Activated naive CD8-positive, alpha-beta T cell treated with anti-CD3 and anti-CD28 coated beads for 36 hours (primary cell): ENCODE data around the gene HTR3A. TPM values are rescaled to one million over a fixed set of nuclear protein-coding genes. Genes with fewer than 3 reads are reported as not detected.

Source experiments
- DNase-seq: peaks from one replicate; pipeline ENCODE4 v3.0.0; 2021
- H3K27ac Mint-ChIP-seq: one replicate; pipeline ENCODE4 v1.8.0; 2022; ENCODE audit warnings: mild to moderate bottlenecking, moderate library complexity, mixed read lengths
- H3K27me3 Mint-ChIP-seq: one replicate; pipeline ENCODE4 v1.8.0; 2022; ENCODE audit warnings: mild to moderate bottlenecking, mixed read lengths
- H3K36me3 Mint-ChIP-seq: one replicate; pipeline ENCODE4 v1.8.0; 2021; ENCODE audit warnings: mild to moderate bottlenecking, mixed read lengths
- H3K4me1 Mint-ChIP-seq: one replicate; pipeline ENCODE4 v1.8.0; 2021; ENCODE audit warnings: mixed read lengths
- H3K4me3 Mint-ChIP-seq: one replicate; pipeline ENCODE4 v1.8.0; 2022; ENCODE audit warnings: mild to moderate bottlenecking, moderate library complexity, mixed read lengths
- H3K9me3 Mint-ChIP-seq: one replicate; pipeline ENCODE4 v1.8.0; 2022; ENCODE audit warnings: mixed read lengths
- total RNA-seq, 2 experiments: library from RNA; stranded (reverse); gene quantifications; one replicate each; pipeline ENCODE4 v1.2.3, GENCODE V29; 2021

The HTR3A gene
- total RNA-seq, 2 experiments from 2014 or later: not detected

- Mint-ChIP-seq H3K36me3 (no peaks in the 10 kb centered on the region), H3K4me3 (no peak overlapping the region), H3K4me1 (no peaks in the 10 kb centered on the region), H3K27me3 (peaks cover 5% of the 10 kb centered on the region), H3K27ac (no peak overlapping the region), H3K9me3 (no peaks in the 10 kb centered on the region)
- DNase-seq: no peak
Observed at GRCh38 chr11:113956986-113957385, 17.9 kb upstream of the HTR3A start.

GRCh38 chr11:113960702-113961330 is 14.1 kb upstream of the HTR3A start:
- Mint-ChIP-seq H3K27ac (no peak overlapping the region), H3K4me3 (no peak overlapping the region), H3K27me3 (no peaks in the 10 kb centered on the region), H3K9me3 (no peaks in the 10 kb centered on the region), H3K36me3 (no peaks in the 10 kb centered on the region), H3K4me1 (no peaks in the 10 kb centered on the region)
- DNase-seq: no peak

DNA sequence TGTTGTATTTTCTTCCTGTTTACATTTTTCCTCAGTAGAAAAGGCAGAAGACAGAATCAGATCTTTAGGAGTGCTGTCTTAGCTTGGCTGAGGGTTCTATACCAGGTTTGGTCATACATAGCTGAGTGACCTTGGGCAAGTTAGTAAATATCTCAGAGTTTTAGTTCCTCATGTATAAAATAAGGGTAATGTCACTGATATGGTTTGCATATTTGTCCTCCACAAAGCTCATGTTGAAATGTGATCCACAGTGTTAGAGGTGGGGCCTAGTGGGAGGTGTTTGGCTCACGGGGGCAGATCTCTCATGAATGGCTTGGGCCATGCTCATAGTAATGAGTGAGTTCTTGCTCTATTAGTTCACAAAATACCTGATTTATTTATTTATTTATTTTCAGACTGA is 7.5 kb upstream of the HTR3A start:
- Mint-ChIP-seq H3K4me1 (no peaks in the 10 kb centered on the region), H3K27me3 (peaks cover 3% of the 10 kb centered on the region), H3K27ac (no peak overlapping the region), H3K4me3 (no peak overlapping the region), H3K36me3 (no peaks in the 10 kb centered on the region), H3K9me3 (no peaks in the 10 kb centered on the region)
- DNase-seq: no peak

GRCh38 chr11:113971506-113972195 is 3.3 kb upstream of the HTR3A start:
- Mint-ChIP-seq H3K4me3 (no peak overlapping the region), H3K27ac (no peak overlapping the region), H3K36me3 (no peaks in the 10 kb centered on the region), H3K9me3 (no peaks in the 10 kb centered on the region), H3K27me3 (peaks cover 4% of the 10 kb centered on the region), H3K4me1 (no peaks in the 10 kb centered on the region)
- no peak for DNase-seq

- H3K4me3 Mint-ChIP-seq: no peak overlapping the region
- H3K27me3 Mint-ChIP-seq: peaks cover 4% of the 10 kb centered on the region
- no peaks in the 10 kb centered on the region for H3K9me3 Mint-ChIP-seq
- no peak for DNase-seq
- peaks cover 2% of the 10 kb centered on the region for H3K4me1 Mint-ChIP-seq
- H3K27ac Mint-ChIP-seq: no peak overlapping the region
- no peaks in the 10 kb centered on the region for H3K36me3 Mint-ChIP-seq
Observed at GRCh38 chr11:113977071-113977490, 2.2 kb downstream of the HTR3A start.

GRCh38 chr11:113977701-113978100 is 2.8 kb downstream of the HTR3A start:
- Mint-ChIP-seq H3K27me3 (no peaks in the 10 kb centered on the region), H3K4me3 (no peak overlapping the region), H3K36me3 (no peaks in the 10 kb centered on the region), H3K27ac (no peak overlapping the region), H3K4me1 (peaks cover 2% of the 10 kb centered on the region), H3K9me3 (no peaks in the 10 kb centered on the region)
- no peak for DNase-seq

GRCh38 chr11:113979431-113979830 is 4.5 kb downstream of the HTR3A start:
- DNase-seq: no peak
- H3K4me1 Mint-ChIP-seq: peaks cover 2% of the 10 kb centered on the region

GRCh38 chr11:113980785-113981184 is 5.9 kb downstream of the HTR3A start:
- H3K4me1 Mint-ChIP-seq: peaks cover 2% of the 10 kb centered on the region
- peaks cover 3% of the 10 kb centered on the region for H3K27me3 Mint-ChIP-seq
- H3K9me3 Mint-ChIP-seq: no peaks in the 10 kb centered on the region
- no peak overlapping the region for H3K4me3 Mint-ChIP-seq
- no peak overlapping the region for H3K27ac Mint-ChIP-seq
- DNase-seq: no peak
- H3K36me3 Mint-ChIP-seq: no peaks in the 10 kb centered on the region

More at GRCh38 chr11:113979431-113979830, 4.5 kb downstream of the HTR3A start:
- Mint-ChIP-seq H3K4me3 (no peak overlapping the region), H3K27ac (no peak overlapping the region), H3K36me3 (no peaks in the 10 kb centered on the region), H3K9me3 (no peaks in the 10 kb centered on the region), H3K27me3 (peaks cover 3% of the 10 kb centered on the region)

GRCh38 chr11:113982306-113982705 is 7.4 kb downstream of the HTR3A start:
- H3K27ac Mint-ChIP-seq: no peak overlapping the region
- peaks cover 3% of the 10 kb centered on the region for H3K27me3 Mint-ChIP-seq
- peaks cover 1% of the 10 kb centered on the region for H3K4me1 Mint-ChIP-seq
- no peaks in the 10 kb centered on the region for H3K9me3 Mint-ChIP-seq
- DNase-seq: no peak
- H3K36me3 Mint-ChIP-seq: no peaks in the 10 kb centered on the region
- H3K4me3 Mint-ChIP-seq: no peak overlapping the region

- no peak overlapping the region for H3K27ac Mint-ChIP-seq
- no peak overlapping the region for H3K4me3 Mint-ChIP-seq
- H3K4me1 Mint-ChIP-seq: no peaks in the 10 kb centered on the region
- H3K27me3 Mint-ChIP-seq: peaks cover 3% of the 10 kb centered on the region
- H3K36me3 Mint-ChIP-seq: no peaks in the 10 kb centered on the region
- no peaks in the 10 kb centered on the region for H3K9me3 Mint-ChIP-seq
- no peak for DNase-seq
Observed at GRCh38 chr11:113984781-113985180, 9.9 kb downstream of the HTR3A start.

DNA sequence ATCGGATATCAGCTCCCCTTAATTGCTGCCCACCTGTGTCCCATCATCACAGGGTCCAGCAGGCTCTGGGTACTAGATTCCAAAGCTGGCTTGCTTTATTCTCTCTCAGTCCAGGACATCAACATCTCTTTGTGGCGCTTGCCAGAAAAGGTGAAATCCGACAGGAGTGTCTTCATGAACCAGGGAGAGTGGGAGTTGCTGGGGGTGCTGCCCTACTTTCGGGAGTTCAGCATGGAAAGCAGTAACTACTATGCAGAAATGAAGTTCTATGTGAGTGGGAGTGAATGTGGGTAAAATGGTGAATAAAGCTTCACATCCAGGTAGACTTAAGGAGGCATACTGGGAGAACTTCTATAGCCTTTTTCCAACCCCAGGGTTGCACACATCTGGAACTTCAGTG is 11.0 kb downstream of the HTR3A start:
- Mint-ChIP-seq H3K4me3 (no peak overlapping the region), H3K36me3 (no peaks in the 10 kb centered on the region), H3K9me3 (no peaks in the 10 kb centered on the region), H3K27me3 (peaks cover 5% of the 10 kb centered on the region), H3K27ac (no peak overlapping the region), H3K4me1 (no peaks in the 10 kb centered on the region)
- DNase-seq: no peak

DNA sequence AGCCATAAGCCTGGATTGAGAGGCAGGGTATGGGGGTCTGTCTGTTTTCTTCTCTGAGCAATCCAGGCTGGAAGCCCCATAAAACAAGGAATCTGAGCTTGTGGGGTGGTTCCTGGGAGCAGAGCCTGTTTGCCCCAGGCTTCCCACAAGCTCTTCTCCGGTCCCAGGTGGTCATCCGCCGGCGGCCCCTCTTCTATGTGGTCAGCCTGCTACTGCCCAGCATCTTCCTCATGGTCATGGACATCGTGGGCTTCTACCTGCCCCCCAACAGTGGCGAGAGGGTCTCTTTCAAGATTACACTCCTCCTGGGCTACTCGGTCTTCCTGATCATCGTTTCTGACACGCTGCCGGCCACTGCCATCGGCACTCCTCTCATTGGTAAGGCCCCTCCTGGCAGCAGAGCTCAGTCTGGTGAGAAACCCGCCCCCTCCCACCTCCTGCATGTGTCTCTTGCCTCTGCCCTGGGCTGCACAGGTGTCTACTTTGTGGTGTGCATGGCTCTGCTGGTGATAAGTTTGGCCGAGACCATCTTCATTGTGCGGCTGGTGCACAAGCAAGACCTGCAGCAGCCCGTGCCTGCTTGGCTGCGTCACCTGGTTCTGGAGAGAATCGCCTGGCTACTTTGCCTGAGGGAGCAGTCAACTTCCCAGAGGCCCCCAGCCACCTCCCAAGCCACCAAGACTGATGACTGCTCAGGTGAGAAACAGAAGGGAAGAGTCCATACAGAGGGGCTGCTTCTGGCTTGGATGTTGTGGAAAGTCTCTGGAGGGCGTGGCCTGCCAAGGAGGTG is 11.6 kb downstream of the HTR3A start:
- Mint-ChIP-seq H3K9me3 (no peaks in the 10 kb centered on the region), H3K4me1 (no peaks in the 10 kb centered on the region), H3K27ac (no peak overlapping the region), H3K4me3 (no peak overlapping the region), H3K27me3 (peaks cover 8% of the 10 kb centered on the region), H3K36me3 (no peaks in the 10 kb centered on the region)
- DNase-seq: no peak

DNA sequence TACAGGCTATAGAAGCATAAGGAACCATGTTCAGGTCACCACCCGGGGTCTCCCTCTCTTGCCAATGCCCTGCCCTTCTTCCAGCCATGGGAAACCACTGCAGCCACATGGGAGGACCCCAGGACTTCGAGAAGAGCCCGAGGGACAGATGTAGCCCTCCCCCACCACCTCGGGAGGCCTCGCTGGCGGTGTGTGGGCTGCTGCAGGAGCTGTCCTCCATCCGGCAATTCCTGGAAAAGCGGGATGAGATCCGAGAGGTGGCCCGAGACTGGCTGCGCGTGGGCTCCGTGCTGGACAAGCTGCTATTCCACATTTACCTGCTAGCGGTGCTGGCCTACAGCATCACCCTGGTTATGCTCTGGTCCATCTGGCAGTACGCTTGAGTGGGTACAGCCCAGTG is 14.5 kb downstream of the HTR3A start:
- no peaks in the 10 kb centered on the region for H3K36me3 Mint-ChIP-seq
- no peak overlapping the region for H3K27ac Mint-ChIP-seq
- no peak overlapping the region for H3K4me3 Mint-ChIP-seq
- no peaks in the 10 kb centered on the region for H3K4me1 Mint-ChIP-seq
- no peaks in the 10 kb centered on the region for H3K9me3 Mint-ChIP-seq
- no peak for DNase-seq
- H3K27me3 Mint-ChIP-seq: peaks cover 11% of the 10 kb centered on the region

DNA sequence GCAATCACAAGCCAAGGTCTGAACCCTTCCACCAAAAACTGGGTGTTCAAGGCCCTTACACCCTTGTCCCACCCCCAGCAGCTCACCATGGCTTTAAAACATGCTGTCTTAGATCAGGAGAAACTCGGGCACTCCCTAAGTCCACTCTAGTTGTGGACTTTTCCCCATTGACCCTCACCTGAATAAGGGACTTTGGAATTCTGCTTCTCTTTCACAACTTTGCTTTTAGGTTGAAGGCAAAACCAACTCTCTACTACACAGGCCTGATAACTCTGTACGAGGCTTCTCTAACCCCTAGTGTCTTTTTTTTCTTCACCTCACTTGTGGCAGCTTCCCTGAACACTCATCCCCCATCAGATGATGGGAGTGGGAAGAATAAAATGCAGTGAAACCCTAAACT is 15.0 kb downstream of the HTR3A start:
- Mint-ChIP-seq H3K4me1 (peaks cover 5% of the 10 kb centered on the region), H3K27ac (no peak overlapping the region), H3K4me3 (no peak overlapping the region), H3K27me3 (peaks cover 11% of the 10 kb centered on the region), H3K36me3 (no peaks in the 10 kb centered on the region), H3K9me3 (no peaks in the 10 kb centered on the region)
- DNase-seq: no peak

DNA sequence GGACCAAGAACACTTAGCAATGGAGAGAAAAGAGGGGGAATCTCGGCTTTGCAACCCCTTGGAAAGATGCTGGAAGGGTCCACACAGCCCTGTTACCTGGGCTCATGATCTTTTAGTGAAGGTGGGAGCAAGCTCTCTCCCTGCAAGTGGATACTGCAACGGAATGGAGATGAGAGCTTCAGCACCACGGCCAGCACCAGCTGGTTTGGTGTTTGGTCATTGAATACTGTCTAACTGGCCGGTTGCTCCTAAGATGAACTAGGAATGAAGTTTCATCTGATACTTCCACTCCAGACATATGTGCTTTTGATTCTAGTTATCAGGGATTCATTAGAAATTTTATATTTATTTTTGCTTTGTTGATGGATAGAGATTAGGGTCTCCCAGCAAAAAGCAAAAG is 16.3 kb downstream of the HTR3A start:
- H3K4me3 Mint-ChIP-seq: no peak overlapping the region
- H3K27me3 Mint-ChIP-seq: peaks cover 11% of the 10 kb centered on the region
- H3K4me1 Mint-ChIP-seq: peaks cover 6% of the 10 kb centered on the region
- H3K36me3 Mint-ChIP-seq: no peaks in the 10 kb centered on the region
- no peak for DNase-seq
- H3K9me3 Mint-ChIP-seq: no peaks in the 10 kb centered on the region
- no peak overlapping the region for H3K27ac Mint-ChIP-seq
